Ishikawa (cell line): Measurements from ENCODE around the gene SCGB1D4.

Experiments used
- CEBPB ChIP-seq: IDR thresholded peaks from 2 replicates; pipeline ENCODE4 v1.6.1; 2012
- CREB1 ChIP-seq: IDR thresholded peaks from 2 replicates; pipeline ENCODE4 v1.6.1; 2012; ENCODE audit warnings: low read depth
- EGR1 ChIP-seq: IDR thresholded peaks from 2 replicates; pipeline ENCODE4 v1.6.1; 2012
- EP300 ChIP-seq: IDR thresholded peaks from 2 replicates; pipeline ENCODE4 v1.6.1; 2012; ENCODE audit warnings: borderline replicate concordance
- FOXM1 ChIP-seq: IDR thresholded peaks from 2 replicates; pipeline ENCODE4 v1.6.1; 2012; ENCODE audit warnings: low read depth, borderline replicate concordance
- MAX ChIP-seq: IDR thresholded peaks from 2 replicates; pipeline ENCODE4 v1.6.1; 2012
- NFIC ChIP-seq: IDR thresholded peaks from 2 replicates; pipeline ENCODE4 v1.6.1; 2012
- RAD21 ChIP-seq: IDR thresholded peaks from 2 replicates; pipeline ENCODE4 v1.6.1; 2012; ENCODE audit warnings: low read depth
- REST ChIP-seq: IDR thresholded peaks from 2 replicates; pipeline ENCODE4 v1.6.1; 2012; ENCODE audit warnings: low read depth, mild to moderate bottlenecking
- TAF1 ChIP-seq: IDR thresholded peaks from 2 replicates; pipeline ENCODE4 v1.6.1; 2012; ENCODE audit warnings: low read depth, mild to moderate bottlenecking
- TCF12 ChIP-seq: IDR thresholded peaks from 2 replicates; pipeline ENCODE4 v1.6.1; 2012; ENCODE audit warnings: low read depth
- TEAD4 ChIP-seq: IDR thresholded peaks from 2 replicates; pipeline ENCODE4 v1.6.1; 2012
- USF1 ChIP-seq: IDR thresholded peaks from 2 replicates; pipeline ENCODE4 v1.6.1; 2012
- YY1 ChIP-seq: IDR thresholded peaks from 2 replicates; pipeline ENCODE4 v1.6.1; 2012; ENCODE audit warnings: low read depth
- ZBTB7A ChIP-seq: IDR thresholded peaks from 2 replicates; pipeline ENCODE4 v1.6.1; 2012; ENCODE audit warnings: low read depth

The SCGB1D4 gene

GRCh38 chr11:62273284-62273683 lies 25.6 kb downstream of the SCGB1D4 start:
- TF ChIP-seq EP300: no peak
- TF ChIP-seq TCF12: no peak
- TF ChIP-seq TAF1: no peak

- TF ChIP-seq RAD21 (peak; percentile 73), USF1 (no peak)
Measured at GRCh38 chr11:62269654-62270278, 29.1 kb downstream of the SCGB1D4 start, which contains the start of gene SCGB2A2. Gene SCGB2A2, plus strand, starts transcription at chr11:62270158. Its CDS starts 59 bp downstream, at chr11:62270217.

GRCh38 chr11:62267576-62267975 lies 31.3 kb downstream of the SCGB1D4 start:
- TF ChIP-seq TEAD4: no peak
- TF ChIP-seq CREB1: no peak
- TF ChIP-seq NFIC: no peak
- TF ChIP-seq RAD21: no peak
- no peak for TF ChIP-seq ZBTB7A
- TF ChIP-seq REST: no peak
- no peak for TF ChIP-seq TCF12
- no peak for TF ChIP-seq CEBPB
- TF ChIP-seq TAF1: no peak
- no peak for TF ChIP-seq MAX
- TF ChIP-seq EGR1: no peak
- no peak for TF ChIP-seq USF1
- TF ChIP-seq EP300: no peak
- no peak for TF ChIP-seq FOXM1

GRCh38 chr11:62267050-62267449 lies 31.8 kb downstream of the SCGB1D4 start:
- TF ChIP-seq CREB1 (no peak), USF1 (no peak), REST (no peak), TAF1 (no peak), EP300 (no peak)

- no peak for TF ChIP-seq USF1
- no peak for TF ChIP-seq EP300
- no peak for TF ChIP-seq FOXM1
- no peak for TF ChIP-seq TCF12
- no peak for TF ChIP-seq CEBPB
- no peak for TF ChIP-seq EGR1
- no peak for TF ChIP-seq TAF1
- TF ChIP-seq NFIC: no peak
- no peak for TF ChIP-seq MAX
- no peak for TF ChIP-seq CREB1
- no peak for TF ChIP-seq YY1
- TF ChIP-seq RAD21: no peak
- TF ChIP-seq TEAD4: no peak
Measured at GRCh38 chr11:62266558-62266957, 32.3 kb downstream of the SCGB1D4 start.

- TF ChIP-seq CEBPB (no peak), EP300 (no peak), CREB1 (no peak), EGR1 (no peak), NFIC (no peak), REST (no peak), TEAD4 (no peak)
Measured at GRCh38 chr11:62264004-62264403, 34.9 kb downstream of the SCGB1D4 start.
